ENCODE results near the gene SLC9A9.

SLC9A9 gene

DNA sequence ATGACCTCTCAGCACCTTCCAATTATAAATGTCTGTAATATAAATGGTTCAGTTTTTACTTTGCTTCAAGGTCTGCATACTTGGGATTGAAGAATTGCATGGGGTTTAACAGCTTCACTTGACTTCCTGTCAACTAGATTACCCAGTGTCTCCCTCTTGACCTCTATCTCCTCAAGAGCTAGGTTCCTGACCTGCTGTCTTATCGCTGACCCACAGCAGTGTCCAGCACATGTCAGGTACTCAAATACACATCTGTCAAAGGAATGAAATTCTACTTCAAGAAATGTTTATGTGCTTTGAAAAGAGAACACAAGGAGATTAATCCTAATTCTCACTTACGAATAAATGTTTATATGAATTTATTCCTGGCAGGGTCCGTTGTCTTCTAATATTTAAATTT lies 284.5 kb downstream of the SLC9A9 start:
- TF ChIP-seq, protein P1, sequence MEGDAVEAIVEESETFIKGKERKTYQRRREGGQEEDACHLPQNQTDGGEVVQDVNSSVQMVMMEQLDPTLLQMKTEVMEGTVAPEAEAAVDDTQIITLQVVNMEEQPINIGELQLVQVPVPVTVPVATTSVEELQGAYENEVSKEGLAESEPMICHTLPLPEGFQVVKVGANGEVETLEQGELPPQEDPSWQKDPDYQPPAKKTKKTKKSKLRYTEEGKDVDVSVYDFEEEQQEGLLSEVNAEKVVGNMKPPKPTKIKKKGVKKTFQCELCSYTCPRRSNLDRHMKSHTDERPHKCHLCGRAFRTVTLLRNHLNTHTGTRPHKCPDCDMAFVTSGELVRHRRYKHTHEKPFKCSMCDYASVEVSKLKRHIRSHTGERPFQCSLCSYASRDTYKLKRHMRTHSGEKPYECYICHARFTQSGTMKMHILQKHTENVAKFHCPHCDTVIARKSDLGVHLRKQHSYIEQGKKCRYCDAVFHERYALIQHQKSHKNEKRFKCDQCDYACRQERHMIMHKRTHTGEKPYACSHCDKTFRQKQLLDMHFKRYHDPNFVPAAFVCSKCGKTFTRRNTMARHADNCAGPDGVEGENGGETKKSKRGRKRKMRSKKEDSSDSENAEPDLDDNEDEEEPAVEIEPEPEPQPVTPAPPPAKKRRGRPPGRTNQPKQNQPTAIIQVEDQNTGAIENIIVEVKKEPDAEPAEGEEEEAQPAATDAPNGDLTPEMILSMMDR (IDR thresholded peaks at IDR 0.05; ENCODE audit: extremely low read depth, missing control alignments): no peak
- DNase-seq (ENCODE audit: low spot score): no peak

GRCh38 chr3:143562789-143563188 lies 285.5 kb downstream of the SLC9A9 start:
- TF ChIP-seq, protein P1 (IDR thresholded peaks at IDR 0.05; ENCODE audit: extremely low read depth, missing control alignments): no peak
- no peak for DNase-seq (ENCODE audit: low spot score)

GRCh38 chr3:143559296-143559695 lies 289.0 kb downstream of the SLC9A9 start:
- TF ChIP-seq, protein P1 (IDR thresholded peaks at IDR 0.05; ENCODE audit: extremely low read depth, missing control alignments): no peak
- DNase-seq (ENCODE audit: low spot score): no peak

- no peak for DNase-seq (ENCODE audit: low spot score)
- TF ChIP-seq, protein P1 (IDR thresholded peaks at IDR 0.05; ENCODE audit: extremely low read depth, missing control alignments): no peak
Observed at GRCh38 chr3:143552851-143553250, 295.4 kb downstream of the SLC9A9 start.

DNA sequence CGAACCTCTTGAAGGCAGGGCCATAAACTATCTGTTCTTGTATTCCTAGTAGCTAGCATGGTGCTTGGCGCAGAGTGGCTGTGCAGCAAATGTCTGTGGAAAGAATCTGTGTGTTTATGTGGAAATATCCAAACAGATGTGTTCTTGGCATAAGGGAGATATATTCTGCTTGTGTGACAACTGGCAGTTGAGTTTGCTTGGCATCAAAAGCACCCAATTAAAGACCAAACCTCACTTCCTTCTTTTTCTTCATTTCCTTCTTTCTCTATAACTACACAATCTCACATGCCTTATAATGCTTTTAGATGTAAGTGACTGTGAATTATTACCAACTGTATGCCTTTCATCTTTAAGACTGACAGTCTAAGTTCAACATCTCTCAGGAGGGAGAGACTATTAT lies 296.5 kb downstream of the SLC9A9 start:
- TF ChIP-seq, protein P1 (IDR thresholded peaks at IDR 0.05; ENCODE audit: extremely low read depth, missing control alignments): no peak
- no peak for DNase-seq (ENCODE audit: low spot score)

DNA sequence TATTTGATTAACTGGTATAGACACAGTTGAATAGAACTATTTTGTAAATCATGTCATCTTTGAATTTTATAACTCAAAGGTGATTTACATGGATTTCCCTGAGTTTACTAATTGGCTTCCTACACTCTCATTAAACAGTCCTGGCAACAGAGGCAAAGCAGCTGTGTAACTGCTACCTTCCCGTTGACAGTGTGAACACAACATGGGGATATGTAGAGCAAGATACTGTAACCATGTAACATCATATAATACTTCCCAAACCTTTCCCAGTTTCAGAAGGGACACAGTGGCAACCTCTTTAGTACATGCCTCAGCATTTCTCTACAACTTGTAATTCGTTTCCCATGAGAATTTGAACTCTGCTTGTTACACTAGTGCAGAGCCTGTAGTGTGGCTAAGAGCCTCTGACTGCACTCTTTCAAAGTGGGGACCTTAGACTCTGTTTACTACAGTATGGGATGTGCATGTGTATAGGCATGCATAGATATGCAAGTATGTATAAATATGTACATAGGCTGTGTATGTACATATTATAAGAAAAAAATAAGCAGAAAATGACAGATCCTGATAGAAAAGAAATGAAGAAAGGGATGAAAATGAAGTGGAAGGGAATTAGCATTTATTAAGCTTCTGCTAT lies 299.3 kb downstream of the SLC9A9 start:
- no peak for DNase-seq (ENCODE audit: low spot score)
- TF ChIP-seq, protein P1 (IDR thresholded peaks at IDR 0.05; ENCODE audit: extremely low read depth, missing control alignments): no peak

DNA sequence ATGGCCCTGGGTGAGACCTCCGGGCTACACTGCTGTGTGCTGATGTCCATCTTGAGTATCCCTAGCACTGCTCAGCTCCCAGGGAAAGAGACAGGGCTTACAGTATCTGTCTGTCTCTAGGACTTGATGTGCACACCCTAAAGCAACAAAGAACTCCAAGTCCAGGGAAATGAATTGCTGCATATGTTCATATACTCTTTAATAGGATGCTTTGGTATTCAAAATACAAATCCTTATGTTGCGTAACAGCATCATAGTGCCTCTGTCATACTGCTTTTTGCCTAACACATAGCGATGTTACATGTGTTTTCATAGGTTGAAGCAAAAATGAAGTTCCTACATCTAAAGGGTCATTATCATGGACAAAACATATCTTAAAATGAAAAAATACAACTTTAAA lies 299.9 kb downstream of the SLC9A9 start:
- TF ChIP-seq, protein P1 (IDR thresholded peaks at IDR 0.05; ENCODE audit: extremely low read depth, missing control alignments): no peak
- DNase-seq (ENCODE audit: low spot score): no peak

Data from GM20000 (cell line).